Bronchial epithelial cell (primary cell): ENCODE measurements around the gene BMP6. TPM values are rescaled to one million over a fixed set of nuclear protein-coding genes. Genes with fewer than 3 reads are reported as not detected.

ENCODE experiments used
- DNase-seq: peaks from one replicate; pipeline ENCODE4 v3.0.0-alpha.2; 2010; ENCODE audit warnings: low read depth
- FAIRE-seq: peaks from 2 replicates; lab custom pipeline; 2011; peaks lifted over from hg19 to GRCh38; lab: Jason Lieb, UNC
- H3K27me3 ChIP-seq: 2 replicates; pipeline ENCODE4 v1.5.1; 2011; ENCODE audit warnings: low read length; ENCODE audit not compliant: control insufficient read depth, insufficient read depth
- H3K36me3 ChIP-seq: 2 replicates; pipeline ENCODE4 v1.5.1; 2011; ENCODE audit warnings: low read length; ENCODE audit not compliant: control insufficient read depth, insufficient read depth
- H3K4me3 ChIP-seq: 2 replicates; pipeline ENCODE4 v1.5.1; 2011; ENCODE audit warnings: mild to moderate bottlenecking, low read depth, low read length, control low read depth
- CTCF ChIP-seq: IDR thresholded peaks from 2 replicates; pipeline ENCODE4 v1.5.1; 2011; ENCODE audit warnings: mild to moderate bottlenecking, moderate library complexity, low read length, control low read depth, inconsistent platforms; ENCODE audit not compliant: insufficient read depth, severe bottlenecking
- total RNA-seq: library from RNA; depleted of rRNA; stranded (reverse); fragments of >200 nt; gene quantifications from 2 replicates; pipeline ENCODE4 v1.2.1, GENCODE V29; 2014

The BMP6 gene
- total RNA-seq, 1 donor from 2014 or later = 2.6 TPM

- no peak for FAIRE-seq
- Histone ChIP-seq H3K4me3 (peak overlapping the region; percentile 50), H3K27me3 (peaks cover 17% of the 10 kb centered on the region), H3K36me3 (no peaks in the 10 kb centered on the region)
- no peak for DNase-seq
- no peak for TF ChIP-seq CTCF
Measured at GRCh38 chr6:7726416-7727085, 652 bp downstream of the BMP6 start.

- no peak for TF ChIP-seq CTCF
- Histone ChIP-seq H3K36me3 (no peaks in the 10 kb centered on the region), H3K27me3 (peaks cover 17% of the 10 kb centered on the region), H3K4me3 (peak overlapping the region; percentile 50)
- DNase-seq (no peak), FAIRE-seq (no peak)
Measured at GRCh38 chr6:7727086-7727945, 1.4 kb downstream of the BMP6 start.

GRCh38 chr6:7727946-7728854 lies 2.3 kb downstream of the BMP6 start:
- H3K27me3 ChIP-seq = peaks cover 17% of the 10 kb centered on the region
- TF ChIP-seq CTCF = no peak
- no peak for DNase-seq
- H3K36me3 ChIP-seq = no peaks in the 10 kb centered on the region
- no peak overlapping the region for H3K4me3 ChIP-seq
- no peak for FAIRE-seq

GRCh38 chr6:7728855-7729590 lies 3.1 kb downstream of the BMP6 start:
- TF ChIP-seq CTCF = no peak
- DNase-seq = no peak
- FAIRE-seq = no peak
- no peaks in the 10 kb centered on the region for H3K36me3 ChIP-seq
- no peak overlapping the region for H3K4me3 ChIP-seq
- peaks cover 17% of the 10 kb centered on the region for H3K27me3 ChIP-seq
